SU-DHL-6 (cell line): ENCODE data around the gene ERN2.

Experiments used
- EZH2phosphoT487 ChIP-seq: fragments of 200-600 bp; sonication (generic), shearing (Covaris generic); conservative IDR thresholded peaks from 2 replicates; pipeline ENCODE4 v1.6.1; 2018; ENCODE audit warnings: mild to moderate bottlenecking, antibody characterized with exemption, low read length, moderate library complexity, mixed read lengths
- TF ChIP-seq, protein P1 (sequence below): fragments of 200-600 bp; sonication (generic); IDR thresholded peaks from one replicate; pipeline ENCODE4 v1.5.1; 2017; ENCODE audit warnings: antibody characterized with exemption, mild to moderate bottlenecking, low read length, moderate library complexity; ENCODE audit not compliant: insufficient read depth, poor library complexity, severe bottlenecking

DNA sequence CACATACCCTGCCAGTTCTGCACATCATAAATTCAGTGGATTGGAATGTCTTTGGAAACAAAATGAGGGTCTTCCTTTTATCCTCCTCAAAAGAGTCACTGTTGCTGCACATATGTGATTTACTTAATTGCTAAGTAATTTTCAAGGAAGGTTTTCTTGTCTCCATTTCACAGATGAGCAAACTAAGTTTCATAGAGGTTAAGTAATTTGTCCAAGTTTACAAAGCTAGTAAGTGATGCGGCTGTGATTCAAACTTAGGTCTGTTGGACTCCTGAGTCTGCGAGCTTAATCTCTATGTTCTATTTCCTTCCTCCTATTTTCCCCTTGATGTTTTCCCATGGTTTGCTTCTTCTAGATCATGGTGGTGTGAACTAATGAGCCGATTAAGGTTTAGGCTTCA is 13.7 kb upstream of the ERN2 start:
- TF ChIP-seq, protein P1, sequence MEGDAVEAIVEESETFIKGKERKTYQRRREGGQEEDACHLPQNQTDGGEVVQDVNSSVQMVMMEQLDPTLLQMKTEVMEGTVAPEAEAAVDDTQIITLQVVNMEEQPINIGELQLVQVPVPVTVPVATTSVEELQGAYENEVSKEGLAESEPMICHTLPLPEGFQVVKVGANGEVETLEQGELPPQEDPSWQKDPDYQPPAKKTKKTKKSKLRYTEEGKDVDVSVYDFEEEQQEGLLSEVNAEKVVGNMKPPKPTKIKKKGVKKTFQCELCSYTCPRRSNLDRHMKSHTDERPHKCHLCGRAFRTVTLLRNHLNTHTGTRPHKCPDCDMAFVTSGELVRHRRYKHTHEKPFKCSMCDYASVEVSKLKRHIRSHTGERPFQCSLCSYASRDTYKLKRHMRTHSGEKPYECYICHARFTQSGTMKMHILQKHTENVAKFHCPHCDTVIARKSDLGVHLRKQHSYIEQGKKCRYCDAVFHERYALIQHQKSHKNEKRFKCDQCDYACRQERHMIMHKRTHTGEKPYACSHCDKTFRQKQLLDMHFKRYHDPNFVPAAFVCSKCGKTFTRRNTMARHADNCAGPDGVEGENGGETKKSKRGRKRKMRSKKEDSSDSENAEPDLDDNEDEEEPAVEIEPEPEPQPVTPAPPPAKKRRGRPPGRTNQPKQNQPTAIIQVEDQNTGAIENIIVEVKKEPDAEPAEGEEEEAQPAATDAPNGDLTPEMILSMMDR, result no peak
- TF ChIP-seq EZH2phosphoT487, result no peak
